ENCODE data around the gene B4GALNT3.

The B4GALNT3 gene

GRCh38 chr12:585062-586061 lies 125.6 kb downstream of the B4GALNT3 start:
- in situ Hi-C loops (cut with MboI; ENCODE audit: low pct_unique_long_range_greater_than_20kb, low sequenced_read_pairs, unreplicated experiment), result no loop called here
- no peak for DNase-seq (ENCODE audit: low spot score)
- TF ChIP-seq CTCF (IDR thresholded peaks at IDR 0.05; ENCODE audit: extremely low read depth, insufficient read depth, missing control alignments), result no peak

DNA sequence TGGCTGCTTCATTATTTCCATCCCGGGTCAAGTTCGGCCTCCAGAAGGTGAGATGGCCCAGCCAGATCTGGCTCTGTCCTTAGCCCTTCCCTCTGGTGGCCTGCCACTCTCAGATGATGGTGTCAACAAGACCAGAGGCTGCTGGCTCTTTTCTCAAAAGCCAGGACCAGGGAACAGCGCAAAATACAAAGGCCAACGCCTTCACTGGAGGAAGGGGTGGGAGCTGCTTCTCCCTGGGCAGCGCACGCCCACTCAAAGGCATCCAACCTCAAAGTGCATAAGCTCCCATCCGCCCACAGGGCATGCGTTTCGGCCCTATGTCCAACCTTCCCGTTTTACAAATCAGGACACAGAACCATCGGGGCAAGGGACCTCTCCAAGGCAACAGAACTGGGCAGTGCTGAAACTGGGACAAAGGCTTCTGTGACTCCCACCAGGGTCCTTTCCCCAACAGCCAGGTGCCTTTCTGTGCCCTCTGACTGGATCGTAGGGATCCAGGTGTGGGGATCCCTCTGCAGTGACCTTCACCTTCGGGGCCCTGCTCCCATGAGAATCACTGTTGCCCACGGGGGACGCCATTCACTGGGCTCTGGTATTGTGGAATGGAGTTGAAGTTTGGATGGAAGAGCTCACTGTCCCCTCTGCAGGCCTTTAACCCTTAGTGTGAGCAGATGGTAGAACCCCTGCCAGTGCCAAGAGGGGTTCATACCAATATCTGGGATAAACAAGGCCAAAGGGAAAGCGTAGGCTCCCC lies 126.8 kb downstream of the B4GALNT3 start:
- in situ Hi-C loops (cut with MboI; ENCODE audit: low pct_unique_long_range_greater_than_20kb, low sequenced_read_pairs, unreplicated experiment), result no loop called here
- no peak for TF ChIP-seq CTCF (IDR thresholded peaks at IDR 0.05; ENCODE audit: extremely low read depth, insufficient read depth, missing control alignments)
- no peak for DNase-seq (ENCODE audit: low spot score)

DNA sequence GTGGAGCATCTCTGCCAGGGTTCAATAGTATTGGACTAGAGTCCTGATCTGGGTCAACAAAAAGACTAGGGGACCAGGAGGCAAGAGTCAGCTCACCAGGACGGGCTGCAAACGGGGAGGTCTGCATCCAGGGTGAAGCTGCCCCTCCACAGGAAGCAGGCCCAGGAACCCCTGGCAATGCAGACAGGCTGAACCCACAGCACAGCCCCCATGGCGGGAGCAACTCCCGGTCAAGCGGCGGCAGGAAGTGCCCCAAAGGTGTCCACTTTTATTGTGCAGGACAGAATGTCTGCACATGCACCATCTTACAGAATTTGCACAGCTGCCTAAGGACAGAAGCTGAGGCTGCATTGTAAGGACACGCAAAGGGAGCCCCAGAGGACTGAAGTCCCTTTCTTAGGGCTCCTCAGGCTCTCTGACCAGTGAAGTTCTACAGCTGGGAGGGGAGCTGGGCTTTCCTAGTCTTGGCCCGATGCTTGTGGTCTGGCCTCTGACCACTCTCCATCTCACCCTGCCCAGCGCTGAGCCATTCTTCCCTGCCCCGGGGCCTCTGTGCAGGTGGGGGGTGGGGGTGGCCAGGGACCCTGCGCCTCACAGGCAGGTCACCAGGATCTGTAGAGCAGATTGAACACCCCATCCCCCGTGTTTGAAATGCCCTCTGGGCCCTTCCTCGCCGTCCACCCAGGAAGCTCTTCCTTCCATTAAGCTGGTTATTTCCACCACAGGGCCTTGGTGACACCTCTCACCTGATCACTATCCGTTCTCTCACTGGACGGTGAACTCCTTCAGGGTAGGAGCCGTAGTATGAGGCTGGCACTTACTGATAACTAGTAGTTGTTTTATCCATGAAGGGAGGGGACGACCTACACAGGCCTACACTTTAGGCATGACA lies 127.6 kb downstream of the B4GALNT3 start:
- DNase-seq (ENCODE audit: low spot score), result no peak
- TF ChIP-seq CTCF (IDR thresholded peaks at IDR 0.05; ENCODE audit: extremely low read depth, insufficient read depth, missing control alignments), result no peak
- in situ Hi-C loops (cut with MboI; ENCODE audit: low pct_unique_long_range_greater_than_20kb, low sequenced_read_pairs, unreplicated experiment), result no loop called here

GRCh38 chr12:588024-588322 lies 128.2 kb downstream of the B4GALNT3 start:
- TF ChIP-seq CTCF (IDR thresholded peaks at IDR 0.05; ENCODE audit: extremely low read depth, insufficient read depth, missing control alignments), result no peak
- in situ Hi-C loops (cut with MboI; ENCODE audit: low pct_unique_long_range_greater_than_20kb, low sequenced_read_pairs, unreplicated experiment), result no loop called here
- DNase-seq (ENCODE audit: low spot score), result no peak

DNA sequence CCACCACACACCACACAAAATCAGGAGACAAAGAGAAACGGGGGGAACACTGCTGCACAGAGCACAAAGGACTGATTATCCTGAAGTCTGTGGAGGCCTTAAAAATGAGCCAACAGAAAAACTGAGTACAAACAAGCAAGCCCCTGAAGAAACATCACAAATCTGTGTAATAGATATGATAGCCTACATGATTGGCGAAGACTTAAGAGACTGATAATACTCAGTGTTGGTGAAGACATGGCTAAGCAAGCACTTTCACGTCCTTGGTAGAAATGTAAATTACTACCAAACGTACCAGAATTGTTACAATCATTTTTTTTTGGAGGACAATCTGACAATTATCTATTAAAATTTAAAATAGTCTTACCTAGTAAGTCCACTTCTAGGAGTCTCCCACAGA lies 128.9 kb downstream of the B4GALNT3 start:
- in situ Hi-C loops (cut with MboI; ENCODE audit: low pct_unique_long_range_greater_than_20kb, low sequenced_read_pairs, unreplicated experiment), result no loop called here
- no peak for TF ChIP-seq CTCF (IDR thresholded peaks at IDR 0.05; ENCODE audit: extremely low read depth, insufficient read depth, missing control alignments)
- DNase-seq (ENCODE audit: low spot score), result no peak

GRCh38 chr12:590206-590750 lies 130.5 kb downstream of the B4GALNT3 start:
- no peak for DNase-seq (ENCODE audit: low spot score)
- in situ Hi-C loops (cut with MboI; ENCODE audit: low pct_unique_long_range_greater_than_20kb, low sequenced_read_pairs, unreplicated experiment), result no loop called here
- no peak for TF ChIP-seq CTCF (IDR thresholded peaks at IDR 0.05; ENCODE audit: extremely low read depth, insufficient read depth, missing control alignments)
